Stomach (tissue), 9 donors: Measurements from ENCODE around the gene RBBP5. TPM values are rescaled to one million over a fixed set of nuclear protein-coding genes. Genes with fewer than 3 reads are reported as not detected.

ENCODE experiments used
- DNase-seq, 2 donors: peaks; one replicate each; pipeline versions ENCODE4 v3.0.0 to v3.0.0-alpha.2; 2013 to 2019
- H3K27ac ChIP-seq, 5 donors: fragments of 200-600 bp in 4 of 5; sonication (generic) in 4 of 5; one replicate each; pipeline ENCODE4 v1.5.1; 2013 to 2019; ENCODE audit warnings: mild to moderate bottlenecking in 1 of 5, moderate library complexity in 1 of 5
- H3K27me3 ChIP-seq, 3 donors: fragments of 200-600 bp; sonication (generic); one replicate each; pipeline ENCODE4 v1.5.1; 2017 to 2019; ENCODE audit warnings: mixed run types in 1 of 3
- H3K36me3 ChIP-seq, 4 donors: fragments of 200-600 bp; sonication (generic); 1 replicate in 3 of 4; 2 replicates in 1 of 4; pipeline ENCODE4 v1.5.1; 2016 to 2019
- H3K4me1 ChIP-seq, 4 donors: fragments of 200-600 bp; sonication (generic); one replicate each; pipeline ENCODE4 v1.5.1; 2016 to 2019
- H3K4me3 ChIP-seq, 4 donors: fragments of 200-600 bp; sonication (generic) in 3 of 4; one replicate each; pipeline ENCODE4 v1.5.1; 2016 to 2019; ENCODE audit warnings: mild to moderate bottlenecking in 1 of 4
- H3K9me3 ChIP-seq, 4 donors: fragments of 200-600 bp; sonication (generic); one replicate each; pipeline ENCODE4 v1.5.1; 2016 to 2019
- EP300 ChIP-seq: sonication (generic); formaldehyde crosslinking; IDR thresholded peaks from one replicate; pipeline ENCODE4 v1.6.1; 2017; ENCODE audit warnings: antibody characterized with exemption
- POLR2A ChIP-seq, 4 donors: fragments of 450-650 bp; IDR thresholded peaks; one replicate each; pipeline ENCODE4 v1.6.1; 2016; ENCODE audit warnings: antibody characterized with exemption in 4 of 4, control low read depth in 2 of 4, mild to moderate bottlenecking in 1 of 4, moderate library complexity in 1 of 4
- POLR2AphosphoS5 ChIP-seq, 3 donors: sonication (generic); formaldehyde crosslinking; IDR thresholded peaks; one replicate each; pipeline ENCODE4 v1.6.1; 2016; ENCODE audit warnings: antibody characterized with exemption in 3 of 3
- WGBS, 5 donors: extraction: QIAGEN DNeasy Blood & Tissue Kit in 3 of 5; methylation state at CpG; one replicate each; pipeline versions ENCODE4 v1.1.5 to v1.1.7; 2013 to 2018; 5-methylcytosine and 5-hydroxymethylcytosine counted together
- intact Hi-C: fragments of 100-400 bp; cut with DNase I; formaldehyde crosslinking; loops from one replicate; pipeline ENCODE4 v1.15.1; 2023; ENCODE audit warnings: low total_unique reads
- polyA plus RNA-seq, 3 donors: library from polyadenylated mRNA; stranded (reverse); fragments of 200-250 nt; gene quantifications; one replicate each; pipeline ENCODE4 v1.2.3, GENCODE V29; 2013
- total RNA-seq, 5 donors: library from RNA; depleted of rRNA; stranded (reverse); fragments of >200 nt; gene quantifications; one replicate each; pipeline versions ENCODE4 v1.1.0 to v1.2.3, GENCODE V29; 2014 to 2016
- TF ChIP-seq, protein P1 (sequence below), 7 experiments: fragments of 450-650 bp in 4 of 7; fragments of 200-600 bp in 3 of 7; sonication (generic) in 3 of 7; IDR thresholded peaks; one replicate each; pipeline ENCODE4 v1.5.1; 2016 to 2019; ENCODE audit warnings: antibody characterized with exemption in 7 of 7, control low read depth in 2 of 7, mild to moderate bottlenecking in 1 of 7
- donor health status: healthy with polysubstance abuse.
- donor health status: Bipolar disorder and iron deficiency.
- donor health status: healthy.

Gene RBBP5
- total and polyA plus RNA-seq, 8 donors: 1.4 to 13.4 (median 5.3) TPM

DNA sequence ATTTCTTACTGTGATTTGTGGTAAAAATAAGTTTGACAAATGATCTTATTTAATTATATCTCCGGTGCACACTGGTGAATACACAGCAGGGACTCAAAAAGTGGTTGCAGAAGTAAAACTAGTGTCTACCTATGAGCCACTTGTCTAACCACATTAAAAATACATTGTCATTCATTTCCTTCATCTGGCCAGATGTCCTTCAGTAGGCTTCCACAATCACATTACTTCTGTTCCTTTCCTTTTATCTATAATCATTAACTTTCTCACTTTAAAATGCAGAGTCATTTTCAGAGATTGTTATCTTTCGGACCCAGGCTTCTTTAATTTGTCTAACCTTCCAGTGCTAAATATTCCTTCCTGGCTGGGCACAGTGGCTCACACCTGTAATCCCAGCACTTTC, 3.0 kb downstream of the RBBP5 start:
- H3K4me3 ChIP-seq: no peak overlapping the region
- peaks cover 16 to 43% (median 31%) of the 10 kb centered on the region in 4 donors for H3K4me1 ChIP-seq
- DNase-seq: no peak
- H3K27ac ChIP-seq: no peak overlapping the region
- 73 to 87% (median 79%) methylated on average over 2 of the region's 2 CpGs for WGBS, 5 donors
- peaks cover 6 to 55% (median 49%) of the 10 kb centered on the region in 4 donors for H3K36me3 ChIP-seq
- TF ChIP-seq POLR2AphosphoS5 (IDR thresholded peaks at IDR 0.05) (no peak), POLR2A (IDR thresholded peaks at IDR 0.05) (no peak), EP300 (no peak)
- TF ChIP-seq, protein P1, sequence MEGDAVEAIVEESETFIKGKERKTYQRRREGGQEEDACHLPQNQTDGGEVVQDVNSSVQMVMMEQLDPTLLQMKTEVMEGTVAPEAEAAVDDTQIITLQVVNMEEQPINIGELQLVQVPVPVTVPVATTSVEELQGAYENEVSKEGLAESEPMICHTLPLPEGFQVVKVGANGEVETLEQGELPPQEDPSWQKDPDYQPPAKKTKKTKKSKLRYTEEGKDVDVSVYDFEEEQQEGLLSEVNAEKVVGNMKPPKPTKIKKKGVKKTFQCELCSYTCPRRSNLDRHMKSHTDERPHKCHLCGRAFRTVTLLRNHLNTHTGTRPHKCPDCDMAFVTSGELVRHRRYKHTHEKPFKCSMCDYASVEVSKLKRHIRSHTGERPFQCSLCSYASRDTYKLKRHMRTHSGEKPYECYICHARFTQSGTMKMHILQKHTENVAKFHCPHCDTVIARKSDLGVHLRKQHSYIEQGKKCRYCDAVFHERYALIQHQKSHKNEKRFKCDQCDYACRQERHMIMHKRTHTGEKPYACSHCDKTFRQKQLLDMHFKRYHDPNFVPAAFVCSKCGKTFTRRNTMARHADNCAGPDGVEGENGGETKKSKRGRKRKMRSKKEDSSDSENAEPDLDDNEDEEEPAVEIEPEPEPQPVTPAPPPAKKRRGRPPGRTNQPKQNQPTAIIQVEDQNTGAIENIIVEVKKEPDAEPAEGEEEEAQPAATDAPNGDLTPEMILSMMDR (IDR thresholded peaks at IDR 0.05): no peak
- intact Hi-C loops: no loop called here
- no peaks in the 10 kb centered on the region for H3K9me3 ChIP-seq
- H3K27me3 ChIP-seq: no peaks in the 10 kb centered on the region

DNA sequence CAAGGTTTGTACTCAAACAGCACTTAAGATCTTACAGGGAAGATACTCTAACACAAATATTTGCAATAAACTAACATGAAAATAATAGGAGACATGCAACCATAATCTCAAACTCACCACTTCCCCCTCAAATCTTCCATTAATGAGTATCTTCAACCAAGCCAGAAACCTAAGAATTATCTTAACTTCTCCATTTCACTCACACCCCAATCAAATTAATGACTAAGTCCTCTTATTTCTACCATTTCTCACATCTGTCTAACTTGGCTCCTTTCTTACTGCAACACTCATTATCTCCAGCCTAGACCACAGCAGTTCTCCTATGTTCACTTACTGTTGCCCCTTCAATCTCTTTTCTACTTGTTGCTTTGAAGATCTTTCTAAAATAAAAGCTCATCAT, 10.4 kb downstream of the RBBP5 start:
- H3K27me3 ChIP-seq: no peaks in the 10 kb centered on the region
- DNase-seq: no peak
- H3K4me1 ChIP-seq: no peaks in the 10 kb centered on the region
- intact Hi-C loops: no loop called here
- H3K27ac ChIP-seq: no peak overlapping the region
- H3K36me3 ChIP-seq: peaks cover 12 to 95% (median 92%) of the 10 kb centered on the region in 4 donors
- TF ChIP-seq EP300: no peak
- H3K4me3 ChIP-seq: no peak overlapping the region
- no peaks in the 10 kb centered on the region for H3K9me3 ChIP-seq

DNA sequence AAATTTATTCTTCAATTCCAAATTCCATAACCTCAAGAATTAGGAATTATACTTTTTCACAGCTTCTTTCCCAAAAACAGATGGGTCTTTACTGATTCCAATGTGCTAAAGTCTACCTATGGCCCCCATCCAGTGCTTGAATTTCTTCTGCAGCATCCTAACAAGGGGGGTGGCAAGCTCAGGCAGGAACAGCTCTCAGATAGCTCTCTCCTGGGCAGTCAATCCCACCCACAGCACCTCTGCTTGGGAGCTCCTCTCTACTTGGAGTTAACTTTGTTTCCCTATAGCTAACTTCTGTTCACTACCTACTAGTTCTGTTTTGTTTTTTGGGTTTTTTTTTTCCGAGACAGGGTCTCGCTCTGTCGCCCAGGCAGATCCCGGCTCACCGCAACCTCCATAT, 12.1 kb downstream of the RBBP5 start:
- 80 to 97% (median 88%) methylated on average over 5 of the region's 5 CpGs for WGBS, 5 donors
- TF ChIP-seq, protein P1 (IDR thresholded peaks at IDR 0.05): no peak
- no peak for TF ChIP-seq POLR2AphosphoS5 (IDR thresholded peaks at IDR 0.05)
- TF ChIP-seq EP300: no peak
- no peak for TF ChIP-seq POLR2A (IDR thresholded peaks at IDR 0.05)
- intact Hi-C loops: no loop called here
- Histone ChIP-seq H3K4me3 (no peak overlapping the region), H3K4me1 (no peaks in the 10 kb centered on the region), H3K27ac (no peak overlapping the region), H3K27me3 (no peaks in the 10 kb centered on the region), H3K36me3 (peaks cover 14 to 99% (median 95%) of the 10 kb centered on the region in 4 donors), H3K9me3 (no peaks in the 10 kb centered on the region)
- no peak for DNase-seq

DNA sequence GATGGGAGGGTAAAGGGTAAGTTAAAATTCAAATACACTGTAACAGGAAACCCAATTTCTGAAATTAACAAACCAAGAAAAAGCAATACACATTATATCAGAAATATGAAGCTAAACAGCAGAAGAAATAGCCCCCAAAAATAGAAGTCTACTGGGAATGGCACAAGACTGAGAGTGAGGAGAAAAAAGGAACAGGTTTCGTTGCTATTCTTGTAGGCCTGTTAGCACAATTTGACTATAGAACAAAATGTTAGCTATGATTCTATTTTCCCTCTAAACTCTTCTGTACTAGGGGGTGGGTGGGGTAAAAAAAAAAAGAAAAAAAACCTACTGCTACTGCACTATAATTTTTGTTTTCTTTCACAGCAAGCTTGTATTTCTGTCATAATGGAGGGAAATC, 12.5 kb downstream of the RBBP5 start:
- 88 to 97% (median 96%) methylated on average over 1 of the region's 1 CpG for WGBS, 5 donors

DNA sequence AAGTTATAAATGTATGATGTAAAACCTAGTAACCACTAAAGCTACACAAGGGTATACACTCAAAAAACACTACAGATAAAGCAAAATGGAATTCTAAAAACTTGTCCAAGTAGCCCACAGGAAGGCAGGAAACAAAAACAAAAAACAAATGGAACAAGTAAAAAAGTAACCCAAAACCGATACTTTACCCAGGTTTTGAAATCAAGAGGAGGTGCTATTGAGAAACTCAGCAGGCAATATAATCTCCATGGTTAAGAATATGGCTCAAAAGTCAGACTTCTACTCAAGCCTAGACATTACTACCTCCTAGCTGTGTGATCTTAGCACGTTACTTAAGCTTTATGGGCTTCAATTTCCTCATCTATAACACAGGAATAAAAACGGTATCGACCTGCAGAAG, 13.3 kb downstream of the RBBP5 start:
- DNase-seq: no peak
- WGBS, 5 donors: 88 to 95% (median 90%) methylated on average over 4 of the region's 4 CpGs
- Histone ChIP-seq H3K4me3 (no peak overlapping the region), H3K27me3 (no peaks in the 10 kb centered on the region), H3K9me3 (no peaks in the 10 kb centered on the region), H3K27ac (no peak overlapping the region), H3K36me3 (peaks cover 19 to 99% (median 95%) of the 10 kb centered on the region in 4 donors), H3K4me1 (no peaks in the 10 kb centered on the region)
- intact Hi-C loops: no loop called here
- TF ChIP-seq, protein P1 (IDR thresholded peaks at IDR 0.05): no peak
- TF ChIP-seq POLR2AphosphoS5 (IDR thresholded peaks at IDR 0.05): no peak

More for the DNA sequence above, 12.5 kb downstream of the RBBP5 start:
- no peak overlapping the region for H3K4me3 ChIP-seq
- H3K27me3 ChIP-seq: no peaks in the 10 kb centered on the region
- intact Hi-C loops: no loop called here
- peaks cover 17 to 99% (median 95%) of the 10 kb centered on the region in 4 donors for H3K36me3 ChIP-seq
- TF ChIP-seq EP300 (no peak), POLR2A (IDR thresholded peaks at IDR 0.05) (no peak), POLR2AphosphoS5 (IDR thresholded peaks at IDR 0.05) (no peak)
- TF ChIP-seq, protein P1 (IDR thresholded peaks at IDR 0.05): no peak
- no peak overlapping the region for H3K27ac ChIP-seq
- no peak for DNase-seq
- H3K4me1 ChIP-seq: no peaks in the 10 kb centered on the region
- no peaks in the 10 kb centered on the region for H3K9me3 ChIP-seq
